ENCODE measurements around the gene UBB.

Gene UBB

GRCh38 chr17:16417896-16418684 lies 37.2 kb downstream of the UBB start:
- DNase-seq = no peak

- no peak for DNase-seq
These were observed 37.8 kb downstream of the UBB start for GRCh38 chr17:16418685-16419068.

GRCh38 chr17:16419074-16419928 lies 38.4 kb downstream of the UBB start:
- DNase-seq = peak in 1 of 56 donors; percentile 13

GRCh38 chr17:16419929-16420271 lies 39.0 kb downstream of the UBB start:
- no peak for DNase-seq

- no peak for DNase-seq
These were observed 41.5 kb downstream of the UBB start for GRCh38 chr17:16422416-16422815.

- DNase-seq = no peak
These were observed 42.5 kb downstream of the UBB start for GRCh38 chr17:16423226-16423872.

GRCh38 chr17:16425202-16425601 lies 44.3 kb downstream of the UBB start:
- no peak for DNase-seq

- no peak for DNase-seq
These were observed 45.1 kb downstream of the UBB start for GRCh38 chr17:16425698-16426659.

GRCh38 chr17:16427020-16427419 lies 46.1 kb downstream of the UBB start:
- DNase-seq = no peak

- peak in 28 of 56 donors; percentile 10 to 72 (median 38) for DNase-seq
These were observed 47.4 kb downstream of the UBB start for GRCh38 chr17:16428098-16428882.

GRCh38 chr17:16429083-16429482 lies 48.2 kb downstream of the UBB start:
- DNase-seq = no peak

- no peak for DNase-seq
These were observed 49.8 kb downstream of the UBB start for GRCh38 chr17:16430650-16431049.

GRCh38 chr17:16432017-16432416 lies 51.1 kb downstream of the UBB start:
- DNase-seq = no peak

Measured in amygdala (tissue), 56 donors.